H1 (cell line): ENCODE measurements around the gene FHAD1. TPM values are rescaled to one million over a fixed set of nuclear protein-coding genes. Genes with fewer than 3 reads are reported as not detected.
A peak's percentile ranks its signal among the peaks of the same experiment; 100 is the strongest.

Experiments used
- CTCF ChIA-PET: fragments of 300-600 bp; sonication (Branson Sonifier 250); formaldehyde crosslinking; loops from one replicate; lab custom pipeline; 2021; ENCODE audit not compliant: partially characterized antibody; lab: Charles Lee
- POLR2A ChIA-PET: fragments of 300-600 bp; sonication (Branson Sonifier 250); formaldehyde crosslinking; loops from one replicate; lab custom pipeline; 2021; ENCODE audit warnings: inconsistent platforms; ENCODE audit not compliant: partially characterized antibody; lab: Charles Lee
- DNase-seq, 2 experiments: peaks; one replicate each; pipeline versions ENCODE4 v3.0.0 to v3.0.0-alpha.2; 2010 to 2022; ENCODE audit warnings: low spot score in 2 of 2, low read depth in 1 of 2, mixed read lengths in 1 of 2
- FAIRE-seq: peaks from 2 replicates; lab custom pipeline; 2011; peaks lifted over from hg19 to GRCh38; lab: Jason Lieb, UNC
- H2AFZ ChIP-seq: 2 replicates; pipeline ENCODE4 v1.8.1; 2012; ENCODE audit warnings: low read length, inconsistent platforms
- H2AK5ac ChIP-seq: 2 replicates; pipeline ENCODE4 v1.6.1; 2013; ENCODE audit warnings: low read depth, low read length
- H2BK120ac ChIP-seq: replicated peaks from 2 replicates; pipeline ENCODE3; 2013; ENCODE audit warnings: low read depth, low read length, inconsistent platforms
- H2BK12ac ChIP-seq: 2 replicates; pipeline ENCODE4 v1.6.1; 2013; ENCODE audit warnings: low read depth, low read length
- H2BK15ac ChIP-seq: 2 replicates; pipeline ENCODE4 v1.6.1; 2013; ENCODE audit warnings: low read length
- H2BK20ac ChIP-seq: 2 replicates; pipeline ENCODE4 v1.6.1; 2013; ENCODE audit warnings: low read length
- H2BK5ac ChIP-seq: 2 replicates; pipeline ENCODE4 v1.6.1; 2013; ENCODE audit warnings: low read depth, low read length
- H3K14ac ChIP-seq: 2 replicates; pipeline ENCODE4 v1.6.1; 2013; ENCODE audit warnings: inconsistent platforms; ENCODE audit not compliant: insufficient read length
- H3K18ac ChIP-seq: 2 replicates; pipeline ENCODE4 v1.6.1; 2013; ENCODE audit warnings: low read length; ENCODE audit errors: extremely low read depth
- H3K23ac ChIP-seq: 2 replicates; pipeline ENCODE4 v1.6.1; 2013; ENCODE audit warnings: inconsistent platforms; ENCODE audit not compliant: insufficient read length
- H3K23me2 ChIP-seq: 2 replicates; pipeline ENCODE4 v1.6.1; 2013; ENCODE audit warnings: low read depth, low read length
- H3K27ac ChIP-seq: 2 replicates; pipeline ENCODE4 v1.6.1; 2011; ENCODE audit warnings: low read depth, low read length, inconsistent platforms
- H3K27me3 ChIP-seq, 4 experiments: replicated peaks in 1 of 4; 1 replicate in 1 of 4; 2 replicates in 3 of 4; pipeline versions ENCODE4 v1.6.1 to v1.8.1; 2011 to 2013; ENCODE audit warnings: low read length in 3 of 4, mild to moderate bottlenecking in 3 of 4, inconsistent platforms in 2 of 4, mixed read lengths in 2 of 4, moderate library complexity in 1 of 4; ENCODE audit not compliant: control insufficient read depth in 3 of 4, insufficient read depth in 3 of 4; ENCODE audit errors: extremely low read depth in 1 of 4
- H3K36me3 ChIP-seq, 4 experiments: 2 replicates each; pipeline versions ENCODE4 v1.6.1 to v1.8.1; 2011 to 2013; ENCODE audit warnings: mild to moderate bottlenecking in 4 of 4, low read length in 3 of 4, moderate library complexity in 2 of 4, control low read depth in 1 of 4, inconsistent platforms in 1 of 4; ENCODE audit not compliant: insufficient read depth in 4 of 4, control insufficient read depth in 2 of 4
- H3K4ac ChIP-seq: replicated peaks from 2 replicates; pipeline ENCODE3; 2013; ENCODE audit warnings: low read length, low read depth, mixed read lengths, inconsistent platforms; ENCODE audit not compliant: insufficient read length
- H3K4me1 ChIP-seq, 4 experiments: replicated peaks in 1 of 4; 1 replicate in 1 of 4; 2 replicates in 3 of 4; pipeline versions ENCODE4 v1.6.1 to v1.8.1; 2011 to 2013; ENCODE audit warnings: low read length in 3 of 4, inconsistent platforms in 2 of 4, mixed read lengths in 1 of 4; ENCODE audit not compliant: insufficient read depth in 4 of 4, control insufficient read depth in 3 of 4
- H3K4me2 ChIP-seq, 2 experiments: 2 replicates each; pipeline versions ENCODE4 v1.6.1 to v1.8.1; 2011 to 2013; ENCODE audit warnings: low read depth in 2 of 2, low read length in 2 of 2, control low read depth in 1 of 2, inconsistent platforms in 1 of 2, mild to moderate bottlenecking in 1 of 2; ENCODE audit not compliant: insufficient read depth in 1 of 2
- H3K4me3 ChIP-seq, 4 experiments: fragments of 200-600, 300-600 bp in 1 of 4; sonication (generic), shearing (Covaris generic), sonication (Bioruptor Twin) in 1 of 4; 2 replicates each; pipeline versions ENCODE4 v1.5.1 to v1.8.1; 2011 to 2016; ENCODE audit warnings: low read length in 4 of 4, low read depth in 3 of 4, control low read depth in 2 of 4, inconsistent platforms in 2 of 4, mild to moderate bottlenecking in 2 of 4, mixed read lengths in 1 of 4, moderate library complexity in 1 of 4; ENCODE audit not compliant: insufficient read depth in 2 of 4; ENCODE audit errors: extremely low read depth in 1 of 4
- H3K56ac ChIP-seq: replicated peaks from 2 replicates; pipeline ENCODE3; 2013; ENCODE audit warnings: low read depth, mild to moderate bottlenecking, mixed read lengths, low read length, inconsistent platforms; ENCODE audit not compliant: insufficient read length
- H3K79me1 ChIP-seq: 2 replicates; pipeline ENCODE4 v1.6.1; 2013; ENCODE audit warnings: low read depth, low read length, control low read depth
- H3K79me2 ChIP-seq, 2 experiments: 2 replicates each; pipeline versions ENCODE4 v1.6.1 to v1.8.1; 2012 to 2013; ENCODE audit warnings: low read length in 2 of 2, mild to moderate bottlenecking in 2 of 2, inconsistent platforms in 1 of 2; ENCODE audit not compliant: insufficient read depth in 2 of 2, control insufficient read depth in 1 of 2
- H3K9ac ChIP-seq, 4 experiments: replicated peaks in 1 of 4; 1 replicate in 1 of 4; 2 replicates in 3 of 4; pipeline versions ENCODE4 v1.6.1 to v1.8.1; 2011 to 2013; ENCODE audit warnings: low read depth in 3 of 4, low read length in 3 of 4, control low read depth in 2 of 4, mild to moderate bottlenecking in 2 of 4, moderate library complexity in 2 of 4, inconsistent platforms in 1 of 4; ENCODE audit errors: extremely low read depth in 1 of 4
- H3K9me3 ChIP-seq, 2 experiments: 2 replicates each; pipeline versions ENCODE4 v1.6.1 to v1.8.1; 2012 to 2013; ENCODE audit warnings: mild to moderate bottlenecking in 2 of 2, moderate library complexity in 2 of 2, control low read depth in 1 of 2, inconsistent platforms in 1 of 2, low read depth in 1 of 2, low read length in 1 of 2, mixed read lengths in 1 of 2; ENCODE audit not compliant: insufficient read depth in 2 of 2
- H4K20me1 ChIP-seq, 2 experiments: replicated peaks in 1 of 2; 2 replicates each; pipeline versions ENCODE3 to v1.8.1; 2011 to 2013; ENCODE audit warnings: inconsistent platforms in 2 of 2, low read length in 2 of 2, mild to moderate bottlenecking in 1 of 2; ENCODE audit not compliant: insufficient read depth in 2 of 2, control insufficient read depth in 1 of 2
- H4K5ac ChIP-seq: 2 replicates; pipeline ENCODE4 v1.6.1; 2013; ENCODE audit warnings: low read length, low read depth, mixed read lengths, inconsistent platforms; ENCODE audit not compliant: insufficient read length
- H4K8ac ChIP-seq: 2 replicates; pipeline ENCODE4 v1.8.0; 2013; ENCODE audit warnings: mild to moderate bottlenecking, moderate library complexity, low read length, inconsistent platforms; ENCODE audit not compliant: insufficient read depth; ENCODE audit errors: extremely low read depth
- H4K91ac ChIP-seq: replicated peaks from 2 replicates; pipeline ENCODE3; 2013; ENCODE audit warnings: low read length, mixed read lengths, inconsistent platforms; ENCODE audit not compliant: insufficient read length
- ASH2L ChIP-seq: fragments of 200-600, 300-600 bp; sonication (generic); IDR thresholded peaks from one replicate; pipeline ENCODE4 v1.7.1; 2017; ENCODE audit warnings: low read length
- BACH1 ChIP-seq: IDR thresholded peaks from 2 replicates; pipeline ENCODE4 v1.6.1; 2012; ENCODE audit warnings: low read length, improper control_type of control experiment
- CBX5 ChIP-seq: fragments of 300-800, 300-1000 bp; sonication (generic); IDR thresholded peaks from 2 replicates; pipeline ENCODE4 v1.7.1; 2016; ENCODE audit warnings: antibody characterized with exemption, low read length, low read depth
- EZH2 ChIP-seq: fragments of 200-600 bp; sonication (generic); IDR thresholded peaks from 2 replicates; pipeline ENCODE4 v1.7.1; 2012; ENCODE audit warnings: low read depth, mild to moderate bottlenecking, moderate library complexity, low read length, inconsistent platforms; ENCODE audit not compliant: severe bottlenecking
- GABPA ChIP-seq: IDR thresholded peaks from 2 replicates; pipeline ENCODE4 v1.6.1; 2011; ENCODE audit warnings: mild to moderate bottlenecking, low read length, moderate library complexity, borderline replicate concordance; ENCODE audit not compliant: insufficient read depth
- JUN ChIP-seq: IDR thresholded peaks from 2 replicates; pipeline ENCODE4 v1.6.1; 2011; ENCODE audit warnings: low read depth, mild to moderate bottlenecking, improper control_type of control experiment, low read length
- POLR2AphosphoS5 ChIP-seq: IDR thresholded peaks from 2 replicates; pipeline ENCODE4 v1.6.1; 2011; ENCODE audit warnings: low read depth, low read length
- RAD21 ChIP-seq, 2 experiments: IDR thresholded peaks in 1 of 2; conservative IDR thresholded peaks in 1 of 2; 2 replicates each; pipeline ENCODE4 v1.6.1; 2011; ENCODE audit warnings: low read depth in 2 of 2, low read length in 2 of 2, improper control_type of control experiment in 1 of 2, inconsistent platforms in 1 of 2, mild to moderate bottlenecking in 1 of 2, moderate library complexity in 1 of 2
- RXRA ChIP-seq: IDR thresholded peaks from 2 replicates; pipeline ENCODE4 v1.6.1; 2011; ENCODE audit warnings: low read depth, mild to moderate bottlenecking, low read length, moderate library complexity; ENCODE audit not compliant: insufficient read depth
- SIX5 ChIP-seq: IDR thresholded peaks from 2 replicates; pipeline ENCODE4 v1.6.1; 2011; ENCODE audit warnings: mild to moderate bottlenecking, low read depth, low read length
- SP2 ChIP-seq: IDR thresholded peaks from 2 replicates; pipeline ENCODE4 v1.6.1; 2012; ENCODE audit warnings: mild to moderate bottlenecking, low read length, inconsistent platforms
- SP4 ChIP-seq: IDR thresholded peaks from 2 replicates; pipeline ENCODE4 v1.6.1; 2012; ENCODE audit warnings: low read length, inconsistent platforms
- ZNF274 ChIP-seq: IDR thresholded peaks from 2 replicates; pipeline ENCODE4 v1.7.0; 2012; ENCODE audit warnings: low read length, borderline replicate concordance; ENCODE audit errors: extremely low read depth
- WGBS, 2 experiments: shearing (Covaris generic) in 1 of 2; methylation state at CpG; one replicate each; pipeline versions ENCODE4 v1.1.6 to v1.1.7; 2013 to 2015; ENCODE audit warnings: low lambda C conversion rate in 2 of 2, mixed read lengths in 2 of 2, inconsistent platforms in 1 of 2, low coverage in 1 of 2, missing lambda C conversion rate in 1 of 2; ENCODE audit not compliant: insufficient replicate concordance in 2 of 2, insufficient coverage in 1 of 2, insufficient read length in 1 of 2; ENCODE audit errors: extremely low coverage in 1 of 2, missing lambda C conversion rate in 1 of 2; 5-methylcytosine and 5-hydroxymethylcytosine counted together
- polyA plus RNA-seq, 7 experiments: library from polyadenylated mRNA; depleted of rRNA in 3 of 7; stranded (reverse) in 5 of 7; unstranded in 2 of 7; fragments of >200 nt in 5 of 7; fragments of 200-250 nt in 2 of 7; gene quantifications; 1 replicate in 5 of 7; 2 replicates in 1 of 7; 4 replicates in 1 of 7; pipeline versions ENCODE4 v1.2.1 to v1.2.3, GENCODE V29; 2011 to 2013; ENCODE audit warnings: missing spikeins in 2 of 7, mixed read lengths in 2 of 7
- total RNA-seq: library from RNA; stranded (reverse); fragmentation: NEBNext Ultra II Directional; extraction: Animal tissue kit (Norgen Biotek cat#: 25700); gene quantifications from 2 replicates; pipeline ENCODE4 v1.2.1, GENCODE V29; 2021

Gene FHAD1
- total and polyA plus RNA-seq, 2 of the 8 experiments (the other 6 are each of a cell fraction or from before 2014, with no cell fraction given): 0.39 to 0.69 TPM

GRCh38 chr1:15226388-15227255 lies 20.4 kb upstream of the FHAD1 start:
- no peak overlapping the region for H4K8ac ChIP-seq
- no peak overlapping the region for H2BK12ac ChIP-seq
- no peaks in the 10 kb centered on the region for H4K20me1 ChIP-seq
- no peaks in the 10 kb centered on the region for H3K27me3 ChIP-seq
- H3K79me2 ChIP-seq: no peaks in the 10 kb centered on the region
- H3K14ac ChIP-seq: no peak overlapping the region
- H3K4ac ChIP-seq: peak overlapping the region; percentile 25
- H3K4me1 ChIP-seq: peaks cover 0 to 2% (median 0%) of the 10 kb centered on the region in 4 experiments; a peak in 1 of 7 replicates
- H2AFZ ChIP-seq: no peak overlapping the region
- H3K9me3 ChIP-seq: no peaks in the 10 kb centered on the region
- FAIRE-seq: no peak
- H3K56ac ChIP-seq: no peak overlapping the region
- no peak overlapping the region for H3K23ac ChIP-seq
- H2BK120ac ChIP-seq: no peak overlapping the region
- H3K79me1 ChIP-seq: no peaks in the 10 kb centered on the region
- 86% methylated on average over 16 of the region's 17 CpGs; no CpG with 5 or more reads in 1 of the 2 experiments for WGBS, 2 experiments
- no peak overlapping the region for H3K18ac ChIP-seq
- no peak overlapping the region for H3K4me3 ChIP-seq
- no peak overlapping the region for H4K91ac ChIP-seq
- H2AK5ac ChIP-seq: no peak overlapping the region
- H4K5ac ChIP-seq: no peak overlapping the region
- H2BK20ac ChIP-seq: no peak overlapping the region
- ChIA-PET CTCF (interaction anchor here (0.5 to 1.0 kb wide), 3 partner anchors 98 to 236 kb away, joined by 3 read pairs; no protein-coding TSS in a partner anchor), POLR2A (no interaction called here)
- H3K9ac ChIP-seq: no peak overlapping the region
- no peaks in the 10 kb centered on the region for H3K36me3 ChIP-seq
- no peak overlapping the region for H2BK5ac ChIP-seq
- no peak overlapping the region for H3K27ac ChIP-seq
- peaks cover 2% of the 10 kb centered on the region; the same call in 1 of the 2 replicates for H3K23me2 ChIP-seq
- no peak for DNase-seq
- H2BK15ac ChIP-seq: no peak overlapping the region
- H3K4me2 ChIP-seq: no peak overlapping the region
- no peak for TF ChIP-seq ASH2L
- no peak for TF ChIP-seq POLR2AphosphoS5
- TF ChIP-seq GABPA: no peak
- TF ChIP-seq RXRA: no peak
- no peak for TF ChIP-seq SP4
- no peak for TF ChIP-seq BACH1
- no peak for TF ChIP-seq EZH2
- no peak for TF ChIP-seq CBX5
- TF ChIP-seq JUN: no peak
- no peak for TF ChIP-seq RAD21 (IDR thresholded peaks at IDR 0.05 in 1 of 2, conservative IDR thresholded peaks at IDR 0.05 in 1 of 2; ENCODE audit: low read depth in 2 of 2, low read length in 2 of 2)
- TF ChIP-seq SP2: no peak
- TF ChIP-seq ZNF274: no peak
- TF ChIP-seq SIX5: no peak
